Measurements from ENCODE around the gene SLC22A17. TPM values are rescaled to one million over a fixed set of nuclear protein-coding genes. Genes with fewer than 3 reads are reported as not detected.

The SLC22A17 gene
- total and polyA plus RNA-seq, 4 donors: 1.1 to 14.6 (median 2.6) TPM

GRCh38 chr14:23375527-23376251 lies 23.0 kb upstream of the SLC22A17 start (continued):
- TF ChIP-seq SP1 (IDR thresholded peaks at IDR 0.05) (no peak), REST (IDR thresholded peaks at IDR 0.05) (no peak), HNF4A (conservative IDR thresholded peaks at IDR 0.05) (no peak), CTCF (IDR thresholded peaks at IDR 0.05; ENCODE audit: low read depth, low read length, missing input control) (no peak), ATF3 (IDR thresholded peaks at IDR 0.05) (no peak), FOXA1 (IDR thresholded peaks at IDR 0.05) (no peak)

GRCh38 chr14:23373041-23373440 lies 20.4 kb upstream of the SLC22A17 start:
- no peak overlapping the region for H3K9ac ChIP-seq (ENCODE audit: low read depth in 1 of 2, low read length in 2 of 2)
- no peaks in the 10 kb centered on the region for H3K36me3 ChIP-seq (ENCODE audit: control insufficient read depth in 4 of 4, insufficient read depth in 3 of 4, low read depth in 1 of 4, low read length in 3 of 4)
- no peak overlapping the region for H3K4me3 ChIP-seq (ENCODE audit: low read depth in 1 of 3, low read length in 3 of 3)
- 88% methylated on average over 3 of the region's 3 CpGs for WGBS
- no peak overlapping the region for H3K27ac ChIP-seq (ENCODE audit: low read depth in 1 of 2, low read length in 2 of 2)
- TF ChIP-seq HNF4A (conservative IDR thresholded peaks at IDR 0.05): no peak
- TF ChIP-seq EGR1 (IDR thresholded peaks at IDR 0.05; ENCODE audit: low read depth in 2 of 2): no peak
- TF ChIP-seq FOXA1 (IDR thresholded peaks at IDR 0.05): no peak
- no peak for TF ChIP-seq RAD21 (IDR thresholded peaks at IDR 0.05)
- TF ChIP-seq CTCF (IDR thresholded peaks at IDR 0.05; ENCODE audit: low read depth, low read length, missing input control): no peak
- no peak for TF ChIP-seq SP1 (IDR thresholded peaks at IDR 0.05)
- no peak for TF ChIP-seq HNF4G (IDR thresholded peaks at IDR 0.05)
- no peak for TF ChIP-seq ZBTB33 (IDR thresholded peaks at IDR 0.05)
- no peak for TF ChIP-seq YY1 (IDR thresholded peaks at IDR 0.05)
- no peak for TF ChIP-seq TAF1 (conservative IDR thresholded peaks at IDR 0.05)
- TF ChIP-seq RXRA (IDR thresholded peaks at IDR 0.05): no peak
- no peak for TF ChIP-seq FOXA2 (IDR thresholded peaks at IDR 0.05)
- no peak for TF ChIP-seq JUND (IDR thresholded peaks at IDR 0.05)
- TF ChIP-seq NR2F2 (IDR thresholded peaks at IDR 0.05): no peak
- H3K9me3 ChIP-seq (ENCODE audit: control insufficient read depth in 4 of 4, low read length in 3 of 4): no peaks in the 10 kb centered on the region
- no peak for DNase-seq (ENCODE audit: low spot score)
- no peaks in the 10 kb centered on the region for H3K4me1 ChIP-seq (ENCODE audit: control insufficient read depth in 4 of 4, insufficient read depth in 4 of 4, low read length in 3 of 4)
- H3K27me3 ChIP-seq (ENCODE audit: control insufficient read depth in 4 of 4, insufficient read depth in 4 of 4, low read length in 3 of 4): no peaks in the 10 kb centered on the region
